Suppressor macrophage treated with lipopolysaccharide for 4 hours (primary cell): ENCODE results near the gene KRT2.

ENCODE experiments used
- DNase-seq: peaks from one replicate; pipeline ENCODE4 v3.0.0-alpha.2; 2020

Gene KRT2

GRCh38 chr12:52662918-52663229, 10.9 kb upstream of the KRT2 start:
- DNase-seq = no peak

GRCh38 chr12:52662093-52662917, 10.3 kb upstream of the KRT2 start:
- no peak for DNase-seq

GRCh38 chr12:52661668-52662067, 9.7 kb upstream of the KRT2 start:
- DNase-seq = no peak

GRCh38 chr12:52660934-52661499, 9.0 kb upstream of the KRT2 start:
- DNase-seq = no peak

GRCh38 chr12:52659951-52660350, 7.9 kb upstream of the KRT2 start:
- DNase-seq = no peak

- no peak for DNase-seq
Observed at GRCh38 chr12:52659395-52659794, 7.4 kb upstream of the KRT2 start.

- DNase-seq = no peak
Observed at GRCh38 chr12:52658196-52658595, 6.2 kb upstream of the KRT2 start.

GRCh38 chr12:52657250-52657902, 5.4 kb upstream of the KRT2 start:
- no peak for DNase-seq

- no peak for DNase-seq
Observed at GRCh38 chr12:52656616-52657015, 4.6 kb upstream of the KRT2 start.

GRCh38 chr12:52655720-52656124, 3.7 kb upstream of the KRT2 start:
- no peak for DNase-seq

GRCh38 chr12:52655251-52655650, 3.2 kb upstream of the KRT2 start:
- DNase-seq = no peak

GRCh38 chr12:52650520-52651081, 1.4 kb downstream of the KRT2 start:
- no peak for DNase-seq

GRCh38 chr12:52649066-52649465, 2.9 kb downstream of the KRT2 start:
- DNase-seq = no peak

- no peak for DNase-seq
Observed at GRCh38 chr12:52648012-52648550, 3.9 kb downstream of the KRT2 start.

- DNase-seq = no peak
Observed at GRCh38 chr12:52647601-52648000, 4.4 kb downstream of the KRT2 start.

- no peak for DNase-seq
Observed at GRCh38 chr12:52646613-52647012, 5.4 kb downstream of the KRT2 start.

- DNase-seq = peak; percentile 64
Observed at GRCh38 chr12:52645982-52646381, 6.0 kb downstream of the KRT2 start.

- no peak for DNase-seq
Observed at GRCh38 chr12:52645120-52645761, 6.8 kb downstream of the KRT2 start.

GRCh38 chr12:52644078-52644415, 8.0 kb downstream of the KRT2 start:
- DNase-seq = no peak

GRCh38 chr12:52643233-52644077, 8.6 kb downstream of the KRT2 start:
- DNase-seq = no peak

GRCh38 chr12:52641468-52641867, 10.5 kb downstream of the KRT2 start:
- DNase-seq = no peak

GRCh38 chr12:52637299-52637698, 14.7 kb downstream of the KRT2 start:
- DNase-seq = no peak
